NCI-H2196 (cell line): ENCODE results near the gene HOXA10.

ENCODE experiments used
- DNase-seq: peaks from one replicate; lab custom pipeline; 2025; ENCODE audit not compliant: unreplicated experiment; lab: John Stamatoyannopoulos, UW

The HOXA10 gene

GRCh38 chr7:27173956-27174873 is at the start of gene HOXA10:
TSS of gene HOXA10 (minus strand) at chr7:27174320. CDS start at chr7:27174306, 14 bp downstream.
- no peak for DNase-seq

- no peak for DNase-seq
These were observed 47.2 kb upstream of the HOXA10 start for GRCh38 chr7:27221201-27221797.

GRCh38 chr7:27220440-27220955 is 46.4 kb upstream of the HOXA10 start:
- DNase-seq: no peak

GRCh38 chr7:27219821-27220220 is 45.7 kb upstream of the HOXA10 start:
- DNase-seq: no peak

GRCh38 chr7:27217951-27218350 is 43.8 kb upstream of the HOXA10 start:
- DNase-seq: no peak

GRCh38 chr7:27215356-27215755 is 41.2 kb upstream of the HOXA10 start:
- DNase-seq: no peak

- DNase-seq: no peak
These were observed 40.3 kb upstream of the HOXA10 start for GRCh38 chr7:27214239-27214950.

- DNase-seq: no peak
These were observed 39.5 kb upstream of the HOXA10 start for GRCh38 chr7:27213433-27214238.

- no peak for DNase-seq
These were observed 38.6 kb upstream of the HOXA10 start for GRCh38 chr7:27212497-27213432.

- DNase-seq: no peak
These were observed 37.7 kb upstream of the HOXA10 start for GRCh38 chr7:27211764-27212204.

- DNase-seq: no peak
These were observed 36.9 kb upstream of the HOXA10 start for GRCh38 chr7:27211084-27211446.

- DNase-seq: peak; percentile 14
These were observed 36.4 kb upstream of the HOXA10 start for GRCh38 chr7:27210441-27211083.

- no peak for DNase-seq
These were observed 35.9 kb upstream of the HOXA10 start for GRCh38 chr7:27209933-27210440.

GRCh38 chr7:27208998-27209397 is 34.9 kb upstream of the HOXA10 start:
- no peak for DNase-seq

- no peak for DNase-seq
These were observed 33.3 kb upstream of the HOXA10 start for GRCh38 chr7:27207348-27207985.

GRCh38 chr7:27205325-27206280 is 31.5 kb upstream of the HOXA10 start:
- DNase-seq: no peak

GRCh38 chr7:27204851-27205322 is 30.8 kb upstream of the HOXA10 start:
- DNase-seq: no peak
